GM19240 (cell line): Measurements from ENCODE around the gene MT1HL1.

Experiments used
- DNase-seq: peaks from one replicate; pipeline ENCODE4 v3.0.0; 2011; ENCODE audit warnings: low spot score; ENCODE audit not compliant: insufficient read length

The MT1HL1 gene

DNA sequence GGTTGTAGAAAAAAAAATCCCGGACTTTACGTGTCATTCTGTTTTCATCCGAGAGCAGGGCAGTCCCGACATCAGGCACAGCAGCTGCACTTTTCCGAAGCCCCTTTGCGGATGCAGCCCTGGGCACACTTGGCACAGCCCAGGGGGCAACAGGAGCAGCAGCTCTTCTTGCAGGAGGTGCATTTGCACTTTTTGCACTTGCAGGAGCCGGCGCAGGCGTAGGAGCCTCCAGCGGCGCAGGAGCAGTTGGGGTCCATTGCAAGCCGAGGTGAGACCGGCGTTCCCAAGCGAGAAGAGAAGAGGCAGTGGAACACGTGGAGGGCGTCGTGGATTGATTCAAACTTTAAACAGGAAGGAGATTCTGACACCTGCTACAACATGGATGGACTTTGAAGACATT lies at the start of gene MT1HL1:
TSS of gene MT1HL1 (minus strand) at position 326 of the 400 bp plus-strand sequence. CDS start at position 257, 69 bp downstream.
- no peak for DNase-seq

DNA sequence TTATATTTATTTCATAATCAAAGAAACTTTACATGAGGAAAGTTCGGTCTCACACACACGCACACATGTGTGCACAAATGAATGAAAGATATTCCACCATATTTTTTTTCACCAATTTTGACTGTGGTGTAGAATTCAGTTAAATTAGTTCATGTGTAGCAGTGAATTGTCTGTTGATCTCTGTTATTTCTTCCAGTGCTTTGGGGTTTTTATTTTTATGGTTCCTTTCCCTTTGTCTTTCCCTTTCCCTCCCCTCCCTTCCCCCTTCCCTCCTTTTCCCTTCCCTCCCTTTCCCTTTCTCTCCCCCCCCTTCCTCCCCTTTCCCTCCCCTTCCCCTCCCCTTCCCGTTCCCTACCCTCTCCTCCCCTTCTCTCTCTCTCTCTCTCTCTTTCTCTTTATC lies 46.7 kb upstream of the MT1HL1 start:
- DNase-seq: no peak

DNA sequence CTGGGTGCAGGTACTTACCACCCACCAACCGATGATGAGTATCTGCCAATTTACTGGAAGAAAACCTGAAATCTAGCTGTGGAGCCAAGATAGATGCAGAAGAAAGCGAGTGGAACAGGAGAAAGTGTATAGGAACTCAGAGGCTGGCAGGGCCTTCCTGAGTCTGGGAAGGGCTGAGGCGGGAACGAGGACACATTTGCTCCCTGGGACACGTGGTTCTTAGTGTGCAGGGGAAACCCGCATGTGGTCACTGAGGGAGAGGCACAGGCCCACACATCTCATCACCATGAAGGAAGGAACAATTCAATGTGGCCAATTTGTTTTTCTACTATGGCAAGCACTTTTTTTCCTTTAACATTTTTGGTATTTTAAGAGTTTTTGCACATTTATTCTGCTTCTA lies 45.9 kb upstream of the MT1HL1 start:
- no peak for DNase-seq

DNA sequence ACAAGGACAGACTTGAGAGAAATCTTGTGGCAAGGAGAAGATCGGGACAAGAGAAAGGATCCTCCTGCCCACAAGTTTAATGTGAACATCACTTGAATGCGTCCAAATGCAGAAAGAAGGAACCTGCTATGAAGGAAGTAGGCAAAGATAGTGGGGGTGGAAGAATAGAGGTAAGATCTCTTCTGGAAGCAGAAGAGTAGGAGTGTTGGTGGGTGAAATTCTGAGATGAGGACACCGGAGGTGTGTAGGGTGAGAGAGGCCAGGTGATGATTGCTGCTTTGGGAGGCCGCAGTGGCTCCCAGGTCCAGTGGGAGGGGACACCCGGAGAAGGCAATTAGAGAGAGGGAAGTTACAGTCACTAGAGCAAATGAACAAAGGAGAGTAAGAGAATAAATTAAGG lies 44.6 kb upstream of the MT1HL1 start:
- DNase-seq: no peak

DNA sequence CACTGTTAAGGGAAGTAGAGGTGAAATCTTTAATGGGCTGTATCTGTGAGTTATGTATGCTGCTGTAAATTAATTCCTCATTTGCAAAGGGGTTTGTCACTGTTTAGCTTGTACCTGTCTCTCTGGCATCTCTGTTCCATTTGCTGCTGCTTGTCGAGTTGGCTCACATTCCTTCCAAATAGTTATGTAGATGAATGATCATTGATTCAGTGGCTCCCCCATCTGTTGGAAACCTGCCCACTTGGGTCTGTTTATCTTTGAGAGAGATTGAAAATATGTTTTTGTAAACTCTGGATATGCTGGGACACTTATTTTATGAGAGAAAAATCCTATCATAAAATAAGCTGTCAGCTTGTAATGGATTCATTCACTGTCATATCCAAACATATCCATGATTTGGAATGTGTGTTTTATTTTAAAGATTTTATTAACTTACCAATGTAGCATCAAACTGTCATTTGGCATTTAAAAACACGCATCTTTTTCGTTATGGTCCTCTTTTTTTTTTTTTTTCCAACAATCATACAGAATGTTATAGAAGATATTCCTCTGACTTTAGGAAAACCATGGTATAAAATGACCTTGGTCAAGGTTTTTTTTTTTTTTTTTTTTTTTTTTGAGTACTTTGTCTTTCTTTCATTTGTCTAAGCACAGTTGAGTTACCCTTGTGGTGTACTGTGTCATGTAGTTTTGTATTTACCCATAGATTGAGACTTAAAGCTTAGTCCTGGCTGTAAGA lies 41.2 kb upstream of the MT1HL1 start:
- no peak for DNase-seq

DNA sequence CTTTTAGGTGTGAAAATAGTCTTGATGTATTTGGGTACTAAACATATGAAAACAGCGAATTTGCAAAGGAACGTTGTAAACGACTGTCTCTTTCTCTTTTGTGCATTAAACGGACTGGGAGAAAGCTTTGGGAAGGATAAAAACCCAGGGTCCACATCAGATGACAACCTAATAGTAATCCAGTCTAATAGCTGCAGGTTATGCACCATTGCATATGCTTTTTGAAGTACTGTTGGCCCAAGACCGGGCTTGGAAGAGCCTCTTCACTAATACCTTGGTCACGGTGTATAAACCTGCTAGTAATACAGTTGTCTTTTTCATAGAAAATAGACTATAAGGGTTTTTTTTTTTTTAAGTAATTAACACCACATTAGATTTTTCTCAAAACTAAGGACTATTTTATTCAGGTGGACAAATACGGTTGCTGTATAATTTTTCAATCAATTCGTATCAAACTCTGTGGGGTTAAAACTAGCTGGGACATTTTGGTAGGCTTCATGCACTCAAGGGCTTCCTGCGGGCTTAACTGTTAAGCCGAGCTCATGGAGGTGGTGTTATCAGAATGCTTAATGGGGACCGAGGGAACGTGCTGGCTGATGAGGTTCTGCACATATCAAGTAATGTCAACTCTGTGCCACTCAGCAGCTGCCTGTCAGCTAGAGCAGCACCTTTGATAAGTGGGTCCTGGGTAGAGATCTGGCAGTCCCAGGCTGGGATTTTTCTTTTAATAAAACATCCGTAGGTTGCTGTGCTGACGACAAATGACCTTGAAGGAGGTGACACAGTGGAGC lies 39.8 kb upstream of the MT1HL1 start:
- no peak for DNase-seq

DNA sequence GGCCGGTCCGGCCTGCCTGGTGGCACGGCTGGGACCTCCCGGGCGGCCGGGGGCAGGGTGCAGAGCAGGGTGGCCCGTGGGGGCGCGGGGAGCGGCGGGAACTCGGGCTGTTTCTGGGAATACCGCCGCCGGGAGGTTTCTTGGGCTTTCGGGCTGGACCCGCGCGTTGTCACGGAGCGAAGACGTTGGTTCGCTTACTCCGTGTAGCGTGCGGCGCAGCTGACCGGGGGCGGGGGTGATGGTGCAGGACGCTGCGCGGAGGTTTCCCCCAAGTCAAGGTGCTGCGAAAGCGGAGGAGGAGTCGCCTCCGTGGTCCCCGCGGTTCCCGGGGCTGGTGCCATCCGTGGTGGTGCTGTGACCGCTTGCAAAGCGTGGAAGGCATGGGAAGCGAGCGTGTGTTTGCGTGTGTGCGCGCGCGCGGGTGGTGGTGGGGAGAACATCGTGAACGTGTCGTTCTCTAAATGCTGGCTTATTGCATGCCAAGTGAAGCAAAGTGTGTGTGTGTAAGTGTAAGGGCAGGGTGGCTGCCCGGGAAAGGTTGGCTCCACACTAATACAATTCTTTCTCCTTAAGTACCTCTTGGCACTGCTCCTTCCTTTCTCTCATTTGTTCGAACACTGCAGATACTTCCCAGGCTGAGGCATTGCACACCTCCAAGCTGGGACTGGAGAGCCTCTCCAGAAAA lies 38.8 kb upstream of the MT1HL1 start:
- no peak for DNase-seq

DNA sequence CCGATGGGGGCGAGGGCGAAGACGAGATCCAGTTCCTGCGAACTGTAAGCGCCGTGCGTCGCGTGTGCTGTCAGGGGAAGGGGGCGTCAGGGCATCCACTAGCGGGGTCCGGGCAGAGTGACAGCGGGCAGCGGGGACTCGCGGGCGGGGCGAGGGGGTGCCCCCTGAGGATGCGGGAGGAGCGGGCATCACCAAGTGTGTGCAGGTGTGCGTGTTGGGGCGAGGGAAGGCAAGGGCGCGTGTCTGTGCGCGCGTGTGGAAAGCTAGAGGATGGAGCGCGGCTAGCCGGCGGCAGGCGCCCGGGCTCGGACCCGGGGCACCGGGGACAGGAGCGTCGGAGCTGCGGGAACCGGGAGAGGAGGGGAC lies 38.3 kb upstream of the MT1HL1 start:
- no peak for DNase-seq

DNA sequence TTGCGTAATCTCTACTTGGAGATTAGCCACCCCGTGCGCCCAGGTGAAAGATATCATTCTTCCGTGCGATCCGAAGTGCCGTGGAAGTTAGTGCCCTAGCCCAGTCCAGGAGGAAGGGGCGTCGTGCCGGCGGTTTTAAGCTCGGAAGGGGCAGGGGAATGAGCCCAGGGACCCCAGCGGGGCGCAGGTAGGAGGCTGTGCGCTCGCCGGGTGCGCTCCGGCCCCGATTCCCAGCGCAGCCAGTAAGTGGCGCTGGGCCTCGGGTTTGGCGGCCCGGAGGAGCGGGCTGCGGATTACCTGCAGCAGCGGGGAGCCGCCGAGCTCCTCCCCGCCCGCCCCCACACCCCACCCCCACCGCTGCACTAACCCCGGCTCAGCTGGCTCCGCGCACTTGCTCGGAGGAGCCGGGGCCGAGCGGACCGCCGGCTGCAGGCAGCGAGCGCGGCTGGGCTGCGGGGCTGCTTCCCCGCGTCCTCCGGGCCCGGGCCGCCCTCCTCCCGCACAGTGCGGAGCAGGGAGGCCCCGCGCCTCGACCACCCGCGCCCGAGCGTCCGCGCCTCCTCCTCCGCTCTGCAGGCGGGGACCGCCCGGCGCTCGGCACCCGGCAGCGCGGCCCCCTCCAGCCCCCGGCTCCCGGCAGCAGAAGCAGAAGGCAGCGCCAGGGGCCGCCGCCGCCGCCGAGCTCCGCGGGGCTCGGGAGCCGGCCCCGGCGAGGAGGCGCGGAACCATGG lies 37.7 kb upstream of the MT1HL1 start, which contains the start of gene RYR2:
TSS of gene RYR2 (plus strand) at position 390 of the 731 bp plus-strand sequence. CDS start at position 728, 338 bp downstream.
- DNase-seq: no peak

DNA sequence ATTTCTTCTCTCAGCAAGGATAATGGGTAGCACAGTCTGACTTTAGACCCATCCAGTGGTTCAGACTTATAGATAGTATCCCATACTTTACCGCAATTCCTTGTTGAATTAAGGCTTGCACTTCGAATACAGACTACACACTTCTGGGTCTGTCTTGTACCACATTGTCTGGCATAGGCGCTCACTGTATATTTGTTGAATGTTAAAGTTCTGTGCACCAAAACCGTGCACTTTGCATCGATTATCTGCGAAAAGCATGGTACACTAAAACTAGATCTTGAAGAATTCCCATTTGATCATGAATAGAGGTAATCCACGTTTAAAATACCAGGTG lies 37.2 kb upstream of the MT1HL1 start:
- no peak for DNase-seq

DNA sequence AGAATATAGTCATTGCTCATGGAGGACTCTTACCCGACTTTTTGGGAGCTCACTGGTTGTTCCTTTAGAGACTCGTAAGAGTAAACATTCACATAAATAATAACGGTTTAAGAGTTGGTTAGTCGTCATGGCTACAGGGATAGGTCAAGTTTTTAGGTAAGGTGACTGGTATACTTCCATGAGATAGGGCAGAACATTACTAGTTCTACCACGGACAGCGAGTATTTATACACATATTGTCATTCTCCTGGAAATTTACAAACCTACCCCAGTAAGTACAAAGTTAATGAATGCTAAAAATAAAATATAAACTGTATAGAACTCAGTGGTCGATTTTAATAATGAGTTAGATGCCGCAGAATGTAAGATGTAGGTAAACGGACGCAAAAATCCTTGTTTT lies 36.6 kb upstream of the MT1HL1 start:
- no peak for DNase-seq

DNA sequence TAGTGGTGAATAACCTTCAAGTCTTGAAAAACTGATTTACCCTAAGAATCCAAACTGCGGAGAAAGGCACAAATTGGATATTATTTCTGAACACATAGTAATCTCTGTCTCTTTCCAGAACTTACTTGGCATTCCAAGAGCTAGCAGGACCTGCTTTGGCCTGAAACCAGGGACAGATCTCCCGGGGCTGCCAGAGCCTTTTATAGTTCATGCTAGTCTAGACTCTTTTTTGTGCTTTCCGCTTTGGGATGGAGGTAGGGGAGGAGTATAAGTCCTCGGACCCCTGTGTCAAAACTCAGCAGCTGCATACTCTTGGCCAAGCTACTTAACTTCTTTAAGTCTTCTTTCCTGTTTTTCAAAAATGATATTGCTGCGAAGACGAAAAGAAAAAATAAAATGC lies 34.0 kb upstream of the MT1HL1 start:
- no peak for DNase-seq

DNA sequence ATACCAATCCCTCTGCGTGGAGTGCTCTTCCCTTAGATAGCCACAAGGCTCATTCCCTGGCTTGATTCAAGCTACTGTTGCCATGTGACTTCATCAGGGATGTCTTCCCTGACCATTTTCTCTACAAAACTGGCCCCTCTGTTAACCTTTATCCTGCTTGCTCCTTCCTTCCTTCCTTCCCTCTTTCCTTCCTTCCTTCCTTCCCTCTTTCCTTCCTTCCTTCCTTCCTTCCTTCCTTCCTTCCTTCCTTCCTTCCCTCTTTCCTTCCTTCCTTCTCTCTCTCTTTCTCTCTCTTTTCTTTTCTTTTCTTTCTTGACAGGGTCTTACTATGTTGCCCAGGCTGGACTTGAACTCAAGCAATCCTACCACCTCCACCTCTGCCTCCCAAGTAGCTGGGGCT lies 31.5 kb upstream of the MT1HL1 start:
- no peak for DNase-seq

DNA sequence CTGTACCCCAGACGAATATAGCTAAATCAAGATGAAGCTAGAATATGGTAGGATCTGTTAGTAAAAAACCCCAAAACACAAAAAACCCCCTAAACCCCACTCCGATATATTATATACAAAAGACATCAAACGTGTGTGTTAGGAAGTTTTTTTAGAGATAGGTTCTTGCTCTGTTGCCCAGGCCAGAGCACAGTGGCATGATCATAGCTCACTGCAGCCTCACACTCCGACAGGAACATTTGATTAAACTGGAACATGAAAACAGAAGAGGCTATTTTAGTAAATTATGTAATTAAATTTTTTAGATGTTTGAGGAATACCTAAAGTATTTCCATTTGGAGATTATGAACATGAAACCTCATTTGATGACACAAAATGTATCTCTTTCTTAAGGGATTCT lies 29.6 kb upstream of the MT1HL1 start:
- no peak for DNase-seq

DNA sequence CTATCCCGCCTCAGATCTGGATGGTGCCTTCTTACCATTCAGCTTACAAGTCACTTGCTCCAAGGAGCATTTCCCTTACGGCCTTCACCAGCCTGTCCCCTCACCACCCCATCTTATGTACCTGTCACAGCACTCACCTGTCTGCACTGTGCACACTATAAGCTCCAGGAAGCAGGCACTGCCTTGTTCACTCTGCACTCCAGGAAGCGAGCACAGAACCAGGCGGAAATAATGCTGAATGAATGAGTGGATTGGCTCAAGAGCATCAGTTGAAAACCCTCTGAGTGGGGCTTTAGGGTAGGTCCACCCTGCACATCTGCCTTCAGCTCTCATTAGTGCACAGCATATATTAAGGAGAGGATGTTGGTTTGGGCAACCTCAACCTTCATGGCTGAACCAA lies 28.8 kb upstream of the MT1HL1 start:
- no peak for DNase-seq

DNA sequence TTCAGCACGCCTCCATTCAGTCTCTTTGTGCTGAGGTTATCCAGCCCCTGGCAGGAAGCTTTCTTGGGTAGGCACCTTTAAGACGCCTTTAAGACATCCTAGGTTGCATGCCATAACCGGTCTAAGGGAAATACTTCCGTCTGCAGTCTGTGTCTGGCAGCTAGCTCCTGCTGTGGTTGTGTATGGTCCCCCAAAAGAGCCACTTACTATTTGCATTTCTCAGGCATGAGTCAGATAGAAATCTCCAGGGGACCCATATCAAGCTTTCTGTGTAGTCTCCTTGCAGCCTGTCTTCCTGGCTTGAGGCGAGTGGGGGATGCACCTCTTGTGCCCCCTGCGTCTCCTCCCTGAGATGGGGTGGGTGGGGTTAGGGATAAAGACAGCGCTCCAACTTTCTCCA lies 27.8 kb upstream of the MT1HL1 start:
- DNase-seq: no peak

DNA sequence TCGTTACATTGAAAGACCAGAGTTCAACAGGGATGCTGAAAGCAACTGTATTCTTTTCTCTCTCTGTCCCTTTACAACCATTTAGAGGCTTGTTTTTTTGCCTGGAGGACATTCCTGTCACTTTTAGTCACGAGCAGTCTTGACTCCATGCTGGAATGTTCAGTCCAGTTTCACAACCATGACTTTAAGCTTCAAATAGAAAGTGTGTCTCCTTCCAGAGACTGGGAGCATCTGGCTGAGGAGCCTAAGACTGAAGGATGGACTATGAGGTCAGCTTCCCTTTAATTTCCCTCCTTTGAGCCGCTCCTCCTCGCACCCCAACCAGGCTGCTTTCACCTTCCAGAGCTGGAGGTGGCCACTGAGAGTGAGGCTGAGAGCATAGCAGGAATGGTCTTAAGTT lies 27.2 kb upstream of the MT1HL1 start:
- no peak for DNase-seq

DNA sequence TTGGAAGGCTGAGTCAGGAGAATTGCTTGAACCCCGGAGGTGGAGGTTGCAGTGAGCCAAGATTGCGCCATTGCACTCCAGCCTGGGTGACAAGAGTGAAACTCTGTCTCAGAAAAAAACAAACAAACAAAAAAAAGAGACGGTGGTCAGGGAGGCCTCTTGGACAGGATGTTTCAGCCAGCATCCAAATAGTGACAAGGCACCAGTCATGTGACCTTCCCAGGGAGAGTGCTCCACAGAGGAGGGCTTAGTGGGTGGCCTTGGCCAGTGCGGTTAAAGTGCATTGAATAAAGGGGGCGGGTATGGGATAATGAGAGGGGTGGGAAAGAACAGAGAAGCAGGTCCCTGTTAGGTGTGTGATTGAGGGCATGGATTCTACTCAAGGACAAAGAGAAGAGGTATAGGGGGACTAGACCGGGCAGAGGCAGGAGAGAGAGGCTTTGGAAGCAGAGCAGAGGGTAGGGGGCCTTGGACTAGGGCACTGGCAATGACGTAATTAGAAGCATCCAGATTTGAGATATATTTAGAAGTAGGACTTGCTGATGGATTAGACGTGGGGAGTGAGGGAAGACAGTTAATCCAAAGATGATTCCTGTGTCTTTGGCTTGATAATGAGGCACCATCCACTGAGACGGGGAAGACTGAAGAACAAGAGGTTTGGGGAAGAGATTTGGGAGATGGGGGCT lies 25.8 kb upstream of the MT1HL1 start:
- no peak for DNase-seq

DNA sequence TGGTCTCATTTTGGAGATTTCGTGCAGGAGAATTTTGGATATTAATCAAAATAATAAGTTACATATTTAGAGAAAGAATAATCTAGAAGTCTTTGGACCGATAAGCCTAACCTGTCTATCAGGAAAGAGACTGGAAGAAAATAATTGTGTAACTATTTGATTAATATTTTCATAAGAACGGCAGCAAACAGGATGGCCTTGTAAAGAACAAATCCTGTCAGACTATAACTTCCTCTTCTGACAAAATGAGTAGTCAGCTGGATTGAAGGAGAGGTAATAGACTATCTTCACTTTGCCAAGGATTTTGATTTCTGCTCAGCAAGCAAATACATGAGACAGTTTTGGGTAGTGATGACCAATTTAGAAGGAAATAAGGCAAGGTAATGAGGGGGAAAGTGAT lies 25.0 kb upstream of the MT1HL1 start:
- no peak for DNase-seq

DNA sequence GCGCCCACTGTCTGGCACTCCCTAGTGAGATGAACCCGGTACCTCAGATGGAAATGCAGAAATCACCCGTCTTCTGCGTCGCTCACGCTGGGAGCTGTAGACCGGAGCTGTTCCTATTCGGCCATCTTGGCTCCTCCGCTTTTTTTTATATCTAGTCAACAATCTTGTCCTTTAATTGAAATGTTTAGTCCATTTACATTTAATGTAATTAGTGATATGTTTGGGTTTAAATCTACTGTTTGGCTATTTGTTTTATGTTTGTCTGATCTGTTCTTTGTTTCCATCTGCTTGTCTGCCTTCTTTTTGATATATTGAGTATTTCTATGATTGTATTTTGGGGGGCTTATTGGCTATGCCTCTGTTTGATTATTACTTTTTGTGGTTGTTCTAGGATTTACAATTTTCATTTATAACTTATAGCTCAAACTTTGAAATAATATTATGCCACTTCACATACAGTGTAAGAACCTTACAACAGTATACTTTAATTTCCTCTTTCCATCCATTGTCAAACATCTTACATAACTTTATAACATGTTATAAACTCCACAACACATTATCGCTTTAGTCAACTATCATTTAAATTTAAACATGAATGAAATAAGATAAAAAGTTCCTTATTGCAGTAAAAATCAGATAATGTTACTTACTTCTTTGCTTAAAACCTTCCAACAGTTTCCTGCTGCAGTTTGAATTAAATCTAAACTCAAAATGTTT lies 21.3 kb upstream of the MT1HL1 start:
- DNase-seq: no peak

DNA sequence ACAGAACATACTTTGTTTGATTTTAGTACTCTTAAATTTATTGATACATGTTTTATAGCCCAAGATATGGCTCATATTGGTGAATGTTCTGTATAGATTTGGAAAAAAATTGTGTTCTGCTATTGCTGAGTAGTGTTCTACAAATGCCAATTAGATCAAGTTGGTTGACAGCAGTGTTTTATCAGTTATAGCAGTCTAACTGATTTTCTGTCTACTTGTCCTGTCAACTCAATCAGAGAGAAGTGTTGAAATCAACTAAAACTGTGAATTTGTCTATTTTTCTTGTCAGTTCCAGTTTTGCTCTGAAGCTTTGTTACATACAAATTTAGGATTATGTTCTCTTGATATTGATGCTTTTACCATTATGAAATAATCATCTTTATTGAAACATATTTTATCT lies 14.7 kb upstream of the MT1HL1 start:
- no peak for DNase-seq
